HEK293T (cell line): ENCODE data around the gene THRB.
A peak's percentile ranks its signal among the peaks of the same experiment; 100 is the strongest.

ENCODE experiments used
- CTCF ChIA-PET: fragments of 350-600 bp; formaldehyde crosslinking; extraction: SDS; loops from one replicate; lab custom pipeline; 2021; ENCODE audit warnings: antibody characterized with exemption, inconsistent platforms; lab: Yijun Ruan, JAX
- POLR2A ChIA-PET: fragments of 350-600 bp; formaldehyde crosslinking; extraction: SDS; loops from one replicate; lab custom pipeline; 2020; ENCODE audit warnings: antibody characterized with exemption, inconsistent platforms; lab: Yijun Ruan, JAX
- DNase-seq: peaks from one replicate; pipeline ENCODE4 v3.0.0; 2012; ENCODE audit warnings: mixed read lengths; ENCODE audit errors: extremely low spot score
- ARNT ChIP-seq: fragments of 450-650 bp; IDR thresholded peaks from 2 replicates; pipeline ENCODE4 v1.6.1; 2017; ENCODE audit warnings: mild to moderate bottlenecking
- BHLHE40 ChIP-seq: fragments of 450-650 bp; IDR thresholded peaks from 2 replicates; pipeline ENCODE4 v1.6.1; 2016; ENCODE audit warnings: mild to moderate bottlenecking, moderate library complexity, borderline replicate concordance
- CTBP1 ChIP-seq: fragments of 450-650 bp; IDR thresholded peaks from 2 replicates; pipeline ENCODE4 v1.6.1; 2016; ENCODE audit warnings: borderline replicate concordance
- ELF4 ChIP-seq: fragments of 450-650 bp; IDR thresholded peaks from 2 replicates; pipeline ENCODE4 v1.6.1; 2017; ENCODE audit warnings: antibody characterized with exemption
- FOXA1 ChIP-seq: fragments of 450-650 bp; IDR thresholded peaks from 2 replicates; pipeline ENCODE4 v1.6.1; 2016; ENCODE audit warnings: mild to moderate bottlenecking
- FOXK2 ChIP-seq: fragments of 450-650 bp; IDR thresholded peaks from 2 replicates; pipeline ENCODE4 v1.6.1; 2016; ENCODE audit warnings: mild to moderate bottlenecking
- FOXM1 ChIP-seq: fragments of 450-650 bp; IDR thresholded peaks from 2 replicates; pipeline ENCODE4 v1.6.1; 2017; ENCODE audit warnings: mild to moderate bottlenecking, borderline replicate concordance
- HDGF ChIP-seq: fragments of 450-650 bp; IDR thresholded peaks from 2 replicates; pipeline ENCODE4 v1.6.1; 2017; ENCODE audit warnings: antibody characterized with exemption, borderline replicate concordance
- L3MBTL2 ChIP-seq: fragments of 450-650 bp; conservative IDR thresholded peaks from 2 replicates; pipeline ENCODE4 v1.6.1; 2016; ENCODE audit warnings: mild to moderate bottlenecking
- LEF1 ChIP-seq: fragments of 450-650 bp; IDR thresholded peaks from 2 replicates; pipeline ENCODE4 v1.6.1; 2017; ENCODE audit warnings: mild to moderate bottlenecking, borderline replicate concordance
- NFRKB ChIP-seq: fragments of 450-650 bp; IDR thresholded peaks from 2 replicates; pipeline ENCODE4 v1.6.1; 2016; ENCODE audit warnings: mild to moderate bottlenecking, moderate library complexity
- SP1 ChIP-seq: fragments of 450-650 bp; IDR thresholded peaks from 2 replicates; pipeline ENCODE4 v1.6.1; 2017
- SUZ12 ChIP-seq: fragments of 450-650 bp; IDR thresholded peaks from 2 replicates; pipeline ENCODE4 v1.6.1; 2016; ENCODE audit warnings: mild to moderate bottlenecking
- TARDBP ChIP-seq: fragments of 450-650 bp; IDR thresholded peaks from 2 replicates; pipeline ENCODE4 v1.6.1; 2016
- ZNF384 ChIP-seq: fragments of 450-650 bp; IDR thresholded peaks from 2 replicates; pipeline ENCODE4 v1.6.1; 2016
- TF ChIP-seq, protein P1 (sequence below): fragments of 450-650 bp; IDR thresholded peaks from 2 replicates; pipeline ENCODE4 v1.6.1; 2016

Gene THRB

DNA sequence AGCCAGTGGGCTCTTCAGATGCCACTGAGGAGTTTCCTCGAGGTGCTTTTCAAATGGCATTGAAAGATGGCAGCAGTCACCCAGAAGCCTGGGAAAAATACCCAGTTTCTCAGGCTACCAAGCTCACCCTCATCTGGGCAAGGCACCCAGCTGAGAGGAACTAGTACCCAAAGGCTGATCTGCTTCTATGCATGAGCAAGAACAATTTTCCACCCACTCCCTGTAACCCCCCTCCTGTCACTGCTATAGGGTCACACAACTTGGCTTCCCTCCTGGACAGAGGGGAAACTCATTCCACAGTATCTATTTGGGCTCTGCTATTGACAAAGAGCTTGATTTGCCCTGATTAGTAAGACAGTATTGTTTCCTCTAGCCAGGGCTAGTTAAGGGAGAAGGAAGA is 31.9 kb downstream of the THRB start:
- ChIA-PET POLR2A (no interaction called here), CTCF (no interaction called here)
- TF ChIP-seq BHLHE40 (no peak), L3MBTL2 (no peak), HDGF (no peak), FOXM1 (no peak), ARNT (no peak), ZNF384 (no peak), FOXA1 (no peak), SUZ12 (no peak), CTBP1 (no peak), LEF1 (no peak), FOXK2 (no peak), SP1 (no peak), TARDBP (no peak), NFRKB (no peak), ELF4 (no peak)
- TF ChIP-seq, protein P1, sequence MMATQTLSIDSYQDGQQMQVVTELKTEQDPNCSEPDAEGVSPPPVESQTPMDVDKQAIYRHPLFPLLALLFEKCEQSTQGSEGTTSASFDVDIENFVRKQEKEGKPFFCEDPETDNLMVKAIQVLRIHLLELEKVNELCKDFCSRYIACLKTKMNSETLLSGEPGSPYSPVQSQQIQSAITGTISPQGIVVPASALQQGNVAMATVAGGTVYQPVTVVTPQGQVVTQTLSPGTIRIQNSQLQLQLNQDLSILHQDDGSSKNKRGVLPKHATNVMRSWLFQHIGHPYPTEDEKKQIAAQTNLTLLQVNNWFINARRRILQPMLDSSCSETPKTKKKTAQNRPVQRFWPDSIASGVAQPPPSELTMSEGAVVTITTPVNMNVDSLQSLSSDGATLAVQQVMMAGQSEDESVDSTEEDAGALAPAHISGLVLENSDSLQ: no peak
- no peak for DNase-seq

DNA sequence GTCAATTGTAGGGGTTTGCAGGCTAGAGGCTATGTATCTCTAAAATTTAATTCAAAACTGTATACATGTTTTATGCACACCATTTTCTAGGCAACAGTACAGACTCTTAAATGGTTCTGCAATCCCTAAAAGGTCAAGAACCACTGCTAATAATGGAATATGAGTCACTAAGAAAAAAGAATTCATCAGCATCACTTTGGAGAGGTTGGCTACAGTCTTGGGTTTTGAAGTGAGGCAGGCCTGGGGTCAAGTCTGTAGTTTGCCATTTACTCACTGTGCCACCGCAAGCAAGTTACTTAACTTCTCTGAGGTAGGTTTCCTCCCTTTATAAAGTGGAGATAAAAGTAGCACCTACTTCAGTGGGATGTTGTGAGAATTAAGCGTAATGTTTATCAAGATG is 33.7 kb downstream of the THRB start:
- no peak for DNase-seq
- ChIA-PET CTCF (no interaction called here), POLR2A (no interaction called here)
- no peak for TF ChIP-seq FOXK2
- TF ChIP-seq CTBP1: no peak
- no peak for TF ChIP-seq BHLHE40
- no peak for TF ChIP-seq ELF4
- no peak for TF ChIP-seq SP1
- no peak for TF ChIP-seq ARNT

DNA sequence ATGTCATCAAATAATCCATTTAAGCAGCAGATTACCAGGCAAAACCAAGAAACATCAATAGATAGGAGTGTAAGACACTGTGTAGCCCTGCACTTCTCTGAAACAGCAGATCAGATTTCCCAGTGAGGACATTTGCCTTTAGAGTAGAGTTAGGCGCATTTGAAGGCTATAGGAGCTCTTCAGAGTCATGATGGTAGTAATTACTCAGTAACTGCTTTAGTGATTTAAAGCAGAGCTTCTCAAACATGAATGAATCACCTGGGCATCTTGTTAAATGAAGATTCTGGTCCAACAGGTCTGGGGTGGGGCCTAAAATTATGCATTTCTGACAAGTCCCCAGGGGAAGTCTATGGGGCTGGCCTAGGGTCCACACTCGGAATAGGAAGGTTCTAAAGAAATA is 36.9 kb downstream of the THRB start:
- POLR2A ChIA-PET: no interaction called here
- CTCF ChIA-PET: no interaction called here
- no peak for TF ChIP-seq ELF4
- no peak for TF ChIP-seq L3MBTL2
- no peak for TF ChIP-seq SUZ12
- no peak for TF ChIP-seq ZNF384
- no peak for TF ChIP-seq BHLHE40
- no peak for TF ChIP-seq NFRKB
- TF ChIP-seq LEF1: no peak
- no peak for TF ChIP-seq ARNT
- TF ChIP-seq TARDBP: no peak
- TF ChIP-seq HDGF: no peak
- TF ChIP-seq SP1: no peak
- TF ChIP-seq FOXA1: no peak
- TF ChIP-seq, protein P1: no peak
- no peak for TF ChIP-seq FOXK2
- TF ChIP-seq CTBP1: no peak
- DNase-seq: no peak

DNA sequence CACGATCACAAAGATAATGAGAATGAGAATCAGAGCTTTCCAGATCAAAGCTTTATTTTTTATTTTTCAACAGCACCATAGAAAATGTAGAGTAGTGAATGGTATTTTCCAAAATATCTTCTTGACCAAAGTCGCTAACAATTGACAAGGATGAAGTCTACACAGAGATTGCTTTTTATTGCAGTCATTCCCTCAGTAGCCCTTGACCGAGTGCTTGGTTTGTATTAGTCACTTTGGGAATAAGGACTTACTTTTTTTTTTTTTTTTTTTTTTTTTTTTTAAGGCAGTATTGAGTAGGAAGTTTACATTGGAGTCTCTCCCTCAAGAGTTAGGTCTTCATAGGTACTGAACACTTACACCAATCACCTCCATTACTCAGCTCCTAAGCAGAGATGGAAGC is 39.8 kb downstream of the THRB start:
- ChIA-PET CTCF (no interaction called here), POLR2A (no interaction called here)
- TF ChIP-seq ZNF384: 0 out of 2 replicates have a peak, but pooled peaks have one; percentile 41
- no peak for TF ChIP-seq SUZ12
- no peak for DNase-seq

DNA sequence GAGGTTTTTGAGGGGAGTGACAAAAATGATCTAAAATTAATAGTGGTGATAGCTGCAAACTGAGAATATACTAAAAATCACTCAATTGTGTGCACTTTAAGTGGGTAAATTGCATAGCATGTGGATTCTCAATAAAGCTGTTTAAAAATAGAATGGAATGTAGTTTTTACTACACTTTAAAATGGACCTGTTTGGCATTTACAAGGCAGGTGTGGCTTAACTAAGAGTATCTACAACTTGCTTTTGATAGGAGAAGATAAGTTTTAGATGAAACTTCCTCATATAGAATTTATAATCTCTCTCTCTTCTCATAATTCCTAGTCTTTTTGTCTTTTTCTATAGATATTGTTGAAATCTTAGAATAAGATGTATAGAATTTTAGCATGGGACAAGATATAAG is 40.3 kb downstream of the THRB start:
- DNase-seq: no peak
- TF ChIP-seq, protein P1: no peak
- TF ChIP-seq SUZ12 (no peak), ZNF384 (no peak), CTBP1 (no peak), ELF4 (no peak), FOXK2 (no peak)
- ChIA-PET CTCF (no interaction called here), POLR2A (no interaction called here)

DNA sequence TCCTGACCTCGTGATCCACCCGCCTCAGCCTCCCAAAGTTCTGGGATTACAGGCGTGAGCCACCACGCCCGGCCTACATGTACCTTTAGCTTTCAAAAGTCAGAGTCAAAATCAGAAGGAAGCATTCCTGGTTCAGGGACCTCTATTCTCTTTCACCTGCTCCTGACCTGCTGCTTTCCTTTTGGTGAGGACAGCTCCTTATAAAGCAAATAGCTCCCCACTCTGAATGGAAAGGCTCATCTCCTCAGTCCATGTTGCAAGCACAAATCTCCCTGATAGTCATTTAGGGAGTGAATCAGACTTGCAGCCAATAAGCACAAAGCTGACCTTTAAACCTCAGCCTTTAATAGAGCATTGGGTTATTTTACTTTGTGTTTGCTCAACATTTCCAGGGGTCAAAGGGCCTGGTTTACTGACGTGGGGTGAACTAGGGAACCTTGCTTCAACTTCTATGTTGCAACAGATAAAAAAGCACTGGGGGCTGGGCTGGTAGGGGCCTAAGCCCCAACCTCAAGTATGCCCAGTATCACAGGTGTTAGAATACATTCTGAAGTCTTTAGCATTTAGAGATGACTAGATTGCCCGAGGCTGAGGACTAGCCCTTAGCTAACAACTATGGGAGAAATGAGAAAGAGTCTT is 43.1 kb downstream of the THRB start:
- TF ChIP-seq HDGF: no peak
- TF ChIP-seq, protein P1: no peak
- TF ChIP-seq FOXM1: no peak
- no peak for TF ChIP-seq SP1
- TF ChIP-seq TARDBP: no peak
- TF ChIP-seq ZNF384: no peak
- TF ChIP-seq NFRKB: no peak
- no peak for TF ChIP-seq FOXK2
- CTCF ChIA-PET: interaction anchor here (1.0 kb wide), 1 partner anchor 45 kb away, joined by 3 read pairs; no protein-coding TSS in a partner anchor
- POLR2A ChIA-PET: no interaction called here

More for the DNA sequence above, 43.1 kb downstream of the THRB start:
- no peak for DNase-seq
